ENCODE data around the gene ARHGAP31. TPM values are rescaled to one million over a fixed set of nuclear protein-coding genes. Genes with fewer than 3 reads are reported as not detected.

Gene ARHGAP31
- polyA plus RNA-seq, 1 donor from 2014 or later: not detected

DNA sequence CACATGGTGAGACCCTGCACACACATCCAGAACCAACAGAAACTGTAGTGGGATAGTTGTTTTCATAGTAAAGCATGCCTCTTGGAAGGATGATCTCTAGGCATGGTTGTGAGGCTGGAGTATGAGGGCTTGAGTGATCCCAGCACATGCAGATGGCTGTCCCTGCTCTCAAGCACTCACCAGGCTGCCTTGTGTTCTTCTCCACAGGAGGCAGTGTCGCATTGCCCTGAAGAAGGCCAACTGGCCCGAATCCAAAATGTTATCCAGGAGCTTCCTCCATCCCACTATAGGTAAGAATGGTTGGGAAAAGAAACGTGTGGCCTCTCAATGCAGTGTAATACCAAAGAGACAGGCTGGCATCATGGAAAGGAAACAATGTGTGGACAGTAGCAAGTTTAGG is 86.5 kb downstream of the ARHGAP31 start:
- Histone ChIP-seq H3F3A (ENCODE audit: insufficient read depth, low read length, poor library complexity, severe bottlenecking) (no peaks in the 10 kb centered on the region), H2AFZ (ENCODE audit: low read depth, low read length) (no peak overlapping the region), H3K9ac (ENCODE audit: low read length) (no peak overlapping the region), H3K36me3 (ENCODE audit: insufficient read depth, low read length) (no peaks in the 10 kb centered on the region), H3K27me3 (ENCODE audit: insufficient read depth, low read depth, low read length) (no peaks in the 10 kb centered on the region), H3K79me2 (replicated peaks; ENCODE audit: insufficient read depth, low read length) (no peaks in the 10 kb centered on the region), H3K9me2 (ENCODE audit: insufficient read depth, low read length) (no peaks in the 10 kb centered on the region), H3K4me3 (ENCODE audit: low read length) (no peak overlapping the region), H4K20me1 (ENCODE audit: insufficient read depth) (no peaks in the 10 kb centered on the region), H3K4me2 (ENCODE audit: low read length) (no peak overlapping the region), H3K9me3 (ENCODE audit: low read length) (no peaks in the 10 kb centered on the region), H3K27ac (ENCODE audit: low read length) (no peak overlapping the region)
- TF ChIP-seq RAD21 (conservative IDR thresholded peaks at IDR 0.05) (no peak), TAF1 (IDR thresholded peaks at IDR 0.05; ENCODE audit: low read depth) (no peak), SMC3 (conservative IDR thresholded peaks at IDR 0.05; ENCODE audit: poor library complexity) (no peak), MXI1 (conservative IDR thresholded peaks at IDR 0.05; ENCODE audit: poor library complexity, severe bottlenecking) (no peak), EZH2 (IDR thresholded peaks at IDR 0.05; ENCODE audit: borderline replicate concordance, insufficient read depth, low read length, poor library complexity, severe bottlenecking) (no peak)

DNA sequence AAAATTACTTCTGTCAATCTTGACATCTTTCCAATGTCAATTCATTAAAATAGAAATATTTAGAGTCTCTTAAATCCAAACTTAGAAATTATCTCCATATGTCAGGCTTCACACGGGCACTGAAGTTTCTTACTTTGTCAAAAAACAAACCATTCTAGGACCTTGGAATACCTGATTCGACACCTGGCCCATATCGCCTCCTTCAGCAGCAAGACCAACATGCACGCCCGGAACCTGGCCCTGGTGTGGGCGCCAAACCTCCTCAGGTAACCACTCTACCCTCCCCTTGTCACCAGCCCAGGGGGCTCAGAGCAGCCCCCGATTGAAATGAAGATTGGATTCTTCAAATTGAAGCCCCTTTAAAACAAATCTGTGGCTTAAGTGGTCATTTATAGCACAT is 88.0 kb downstream of the ARHGAP31 start:
- Histone ChIP-seq H4K20me1 (ENCODE audit: insufficient read depth) (no peaks in the 10 kb centered on the region), H3K79me2 (replicated peaks; ENCODE audit: insufficient read depth, low read length) (no peaks in the 10 kb centered on the region), H3K4me3 (ENCODE audit: low read length) (no peak overlapping the region), H3K9ac (ENCODE audit: low read length) (no peak overlapping the region), H2AFZ (ENCODE audit: low read depth, low read length) (no peak overlapping the region), H3F3A (ENCODE audit: insufficient read depth, low read length, poor library complexity, severe bottlenecking) (no peaks in the 10 kb centered on the region), H3K27ac (ENCODE audit: low read length) (no peak overlapping the region), H3K9me3 (ENCODE audit: low read length) (no peaks in the 10 kb centered on the region), H3K27me3 (ENCODE audit: insufficient read depth, low read depth, low read length) (no peaks in the 10 kb centered on the region), H3K9me2 (ENCODE audit: insufficient read depth, low read length) (no peaks in the 10 kb centered on the region), H3K4me2 (ENCODE audit: low read length) (no peak overlapping the region), H3K36me3 (ENCODE audit: insufficient read depth, low read length) (no peaks in the 10 kb centered on the region)
- TF ChIP-seq POLR2AphosphoS5 (IDR thresholded peaks at IDR 0.05): no peak

DNA sequence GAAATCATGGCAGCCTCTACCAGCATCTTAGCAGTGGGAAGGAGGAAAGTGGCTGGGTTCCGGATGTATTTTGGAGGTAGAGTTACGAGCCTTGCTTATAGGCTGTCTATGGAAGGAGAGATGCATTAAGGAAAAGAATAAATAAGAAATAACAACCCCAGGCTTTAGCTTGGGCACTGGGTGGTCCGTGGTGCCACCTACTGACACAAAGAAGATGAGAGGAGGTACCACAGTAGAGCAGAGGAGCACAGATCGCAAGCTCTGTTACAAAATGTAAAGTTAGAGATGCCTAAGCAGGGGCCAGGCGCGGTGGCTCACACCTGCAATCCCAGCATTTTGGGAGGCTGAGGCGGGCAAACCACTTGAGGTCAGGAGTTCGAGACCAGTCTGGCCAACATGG is 94.4 kb downstream of the ARHGAP31 start:
- Histone ChIP-seq H2AFZ (ENCODE audit: low read depth, low read length) (no peak overlapping the region), H3F3A (ENCODE audit: insufficient read depth, low read length, poor library complexity, severe bottlenecking) (no peaks in the 10 kb centered on the region), H3K79me2 (replicated peaks; ENCODE audit: insufficient read depth, low read length) (no peaks in the 10 kb centered on the region), H3K9ac (ENCODE audit: low read length) (no peak overlapping the region), H3K27me3 (ENCODE audit: insufficient read depth, low read depth, low read length) (no peaks in the 10 kb centered on the region), H3K4me3 (ENCODE audit: low read length) (no peak overlapping the region), H3K4me2 (ENCODE audit: low read length) (no peak overlapping the region), H4K20me1 (ENCODE audit: insufficient read depth) (no peaks in the 10 kb centered on the region), H3K9me2 (ENCODE audit: insufficient read depth, low read length) (no peaks in the 10 kb centered on the region), H3K27ac (ENCODE audit: low read length) (no peak overlapping the region), H3K9me3 (ENCODE audit: low read length) (no peaks in the 10 kb centered on the region), H3K36me3 (ENCODE audit: insufficient read depth, low read length) (no peaks in the 10 kb centered on the region)
- no peak for TF ChIP-seq MXI1 (conservative IDR thresholded peaks at IDR 0.05; ENCODE audit: poor library complexity, severe bottlenecking)
- no peak for TF ChIP-seq SMC3 (conservative IDR thresholded peaks at IDR 0.05; ENCODE audit: poor library complexity)
- TF ChIP-seq CTCF (IDR thresholded peaks at IDR 0.05; ENCODE audit: poor library complexity, severe bottlenecking): no peak
- no peak for TF ChIP-seq RAD21 (conservative IDR thresholded peaks at IDR 0.05)
- TF ChIP-seq EZH2 (IDR thresholded peaks at IDR 0.05; ENCODE audit: borderline replicate concordance, insufficient read depth, low read length, poor library complexity, severe bottlenecking): no peak
- no peak for TF ChIP-seq POLR2AphosphoS5 (IDR thresholded peaks at IDR 0.05)
- TF ChIP-seq REST (IDR thresholded peaks at IDR 0.05; ENCODE audit: borderline replicate concordance): no peak
- no peak for TF ChIP-seq TAF1 (IDR thresholded peaks at IDR 0.05; ENCODE audit: low read depth)
- no peak for TF ChIP-seq EP300 (conservative IDR thresholded peaks at IDR 0.05; ENCODE audit: poor library complexity, severe bottlenecking)

Measured in neural cell (in vitro differentiated cells).